GM19025 (cell line): ENCODE results near the gene ADGRF1.
"Not testable (repeated sequence)": the region's sequence is repeated elsewhere in the genome, so short reads cannot be mapped to it uniquely, and the experiment has no call there.

Experiments
- ATAC-seq: cut with Tn5 transposase; IDR thresholded peaks from one replicate; pipeline ENCODE4 v1.9.1; 2021; ENCODE audit warnings: mild to moderate bottlenecking, low read depth, moderate library complexity; ENCODE audit not compliant: unreplicated experiment

ADGRF1 gene

GRCh38 chr6:47042275-47042791, at the start of gene ADGRF1:
Gene ADGRF1 (minus strand): TSS chr6:47042332. CDS start chr6:47029061, 13,271 bp downstream.
- ATAC-seq: no peak

- ATAC-seq: no peak
These were observed 48.7 kb upstream of the ADGRF1 start for GRCh38 chr6:47090881-47091280.

- ATAC-seq: not testable (repeated sequence)
These were observed 47.3 kb upstream of the ADGRF1 start for GRCh38 chr6:47089473-47089872.

GRCh38 chr6:47086051-47086770, 44.1 kb upstream of the ADGRF1 start:
- no peak for ATAC-seq

- ATAC-seq: no peak
These were observed 42.5 kb upstream of the ADGRF1 start for GRCh38 chr6:47084610-47085009.

GRCh38 chr6:47083586-47084047, 41.5 kb upstream of the ADGRF1 start:
- ATAC-seq: no peak

- ATAC-seq: no peak
These were observed 38.0 kb upstream of the ADGRF1 start for GRCh38 chr6:47080083-47080596.

- no peak for ATAC-seq
These were observed 37.5 kb upstream of the ADGRF1 start for GRCh38 chr6:47079638-47080037.

- ATAC-seq: no peak
These were observed 36.9 kb upstream of the ADGRF1 start for GRCh38 chr6:47078991-47079390.

- no peak for ATAC-seq
These were observed 34.6 kb upstream of the ADGRF1 start for GRCh38 chr6:47076422-47077344.

- ATAC-seq: no peak
These were observed 33.7 kb upstream of the ADGRF1 start for GRCh38 chr6:47075741-47076421.

GRCh38 chr6:47075168-47075567, 33.0 kb upstream of the ADGRF1 start:
- ATAC-seq: no peak

- ATAC-seq: no peak
These were observed 31.3 kb upstream of the ADGRF1 start for GRCh38 chr6:47073125-47074110.

- no peak for ATAC-seq
These were observed 30.5 kb upstream of the ADGRF1 start for GRCh38 chr6:47072667-47073066.

- no peak for ATAC-seq
These were observed 29.5 kb upstream of the ADGRF1 start for GRCh38 chr6:47071681-47072080.

- no peak for ATAC-seq
These were observed 28.3 kb upstream of the ADGRF1 start for GRCh38 chr6:47070461-47070860.

- ATAC-seq: no peak
These were observed 27.0 kb upstream of the ADGRF1 start for GRCh38 chr6:47069156-47069555.

GRCh38 chr6:47066418-47066817, 24.3 kb upstream of the ADGRF1 start:
- no peak for ATAC-seq

- ATAC-seq: no peak
These were observed 22.1 kb upstream of the ADGRF1 start for GRCh38 chr6:47064274-47064673.
